AG10803 (cell line): ENCODE data around the gene MYBPC2.

Source experiments
- DNase-seq: peaks from one replicate; pipeline ENCODE4 v3.0.0; 2010; ENCODE audit warnings: low read depth
- H3K4me3 ChIP-seq: 2 replicates; pipeline ENCODE4 v1.5.1; 2011; ENCODE audit warnings: mild to moderate bottlenecking, low read length, control low read depth
- CTCF ChIP-seq: conservative IDR thresholded peaks from 2 replicates; pipeline ENCODE4 v1.5.1; 2011; ENCODE audit warnings: mild to moderate bottlenecking, low read length, control low read depth, inconsistent platforms

MYBPC2 gene

GRCh38 chr19:50432221-50433028 is at the start of gene MYBPC2:
TSS of gene MYBPC2 (plus strand) at chr19:50432892. CDS start at chr19:50432954, 62 bp downstream.
- H3K4me3 ChIP-seq, result peak within 1 kb of the TSS; percentile 64
- TF ChIP-seq CTCF, result no peak
- no peak for DNase-seq

- no peak for TF ChIP-seq CTCF
- DNase-seq, result no peak
- H3K4me3 ChIP-seq, result peak overlapping the region; percentile 79
These were observed 49.5 kb upstream of the MYBPC2 start for GRCh38 chr19:50383001-50383851.

- peak within 1 kb of the TSS; percentile 79 for H3K4me3 ChIP-seq
- DNase-seq, result peak; percentile 94
- TF ChIP-seq CTCF, result no peak
These were observed 48.6 kb upstream of the MYBPC2 start, which contains the start of gene POLD1 for GRCh38 chr19:50383852-50384684. TSS of gene POLD1 (plus strand) at chr19:50384347. CDS start at chr19:50398852, 14,505 bp downstream.

GRCh38 chr19:50384685-50385535 is 47.8 kb upstream of the MYBPC2 start:
- H3K4me3 ChIP-seq, result peak overlapping the region; percentile 79
- DNase-seq, result peak; percentile 13
- TF ChIP-seq CTCF, result no peak

GRCh38 chr19:50387176-50387867 is 45.4 kb upstream of the MYBPC2 start:
- DNase-seq, result peak; percentile 30
- no peak overlapping the region for H3K4me3 ChIP-seq
- no peak for TF ChIP-seq CTCF
